Neural cell (in vitro differentiated cells): ENCODE results near the gene STATH. TPM values are rescaled to one million over a fixed set of nuclear protein-coding genes. Genes with fewer than 3 reads are reported as not detected.

Experiments used
- H2AFZ ChIP-seq: fragments of 200-600, 300-800 bp; sonication (generic), shearing (Covaris generic); 2 replicates; pipeline ENCODE4 v1.6.0; 2014; ENCODE audit warnings: low read depth, mild to moderate bottlenecking, antibody characterized with exemption, low read length, moderate library complexity
- H3F3A ChIP-seq: fragments of 200-600 bp; shearing (Covaris generic); 2 replicates; pipeline ENCODE4 v1.6.1; 2016; ENCODE audit warnings: mild to moderate bottlenecking, moderate library complexity, mixed read lengths, antibody characterized with exemption, low read length; ENCODE audit not compliant: insufficient read depth, poor library complexity, severe bottlenecking
- H3K27ac ChIP-seq: fragments of 200-600, 300-800 bp; sonication (generic), shearing (Covaris generic); 2 replicates; pipeline ENCODE4 v1.5.1; 2014; ENCODE audit warnings: mild to moderate bottlenecking, low read length, moderate library complexity
- H3K27me3 ChIP-seq: fragments of 300-800, 200-600 bp; sonication (generic), shearing (Covaris generic); 2 replicates; pipeline ENCODE4 v1.6.0; 2014; ENCODE audit warnings: mild to moderate bottlenecking, low read depth, low read length, moderate library complexity; ENCODE audit not compliant: insufficient read depth
- H3K36me3 ChIP-seq: fragments of 300-800, 200-600 bp; sonication (generic), shearing (Covaris generic); 2 replicates; pipeline ENCODE4 v1.5.1; 2014; ENCODE audit warnings: mild to moderate bottlenecking, antibody characterized with exemption, low read length, moderate library complexity; ENCODE audit not compliant: insufficient read depth
- H3K4me2 ChIP-seq: fragments of 300-800, 200-600 bp; sonication (generic), shearing (Covaris generic); 2 replicates; pipeline ENCODE4 v1.6.0; 2014; ENCODE audit warnings: mild to moderate bottlenecking, low read length
- H3K4me3 ChIP-seq: fragments of 300-800, 200-600 bp; sonication (generic), shearing (Covaris generic); 2 replicates; pipeline ENCODE4 v1.5.1; 2014; ENCODE audit warnings: mild to moderate bottlenecking, low read length, moderate library complexity
- H3K79me2 ChIP-seq: fragments of 200-600 bp; shearing (Covaris generic); replicated peaks from 2 replicates; pipeline ENCODE4 v1.6.0; 2014; ENCODE audit warnings: mild to moderate bottlenecking, low read length, moderate library complexity; ENCODE audit not compliant: insufficient read depth
- H3K9ac ChIP-seq: fragments of 300-800, 200-600 bp; sonication (generic), shearing (Covaris generic); 2 replicates; pipeline ENCODE4 v1.6.1; 2016; ENCODE audit warnings: mild to moderate bottlenecking, low read length, mixed read lengths
- H3K9me2 ChIP-seq: fragments of 200-600 bp; shearing (Covaris generic); 2 replicates; pipeline ENCODE4 v1.6.1; 2016; ENCODE audit warnings: mild to moderate bottlenecking, low read length, mixed read lengths; ENCODE audit not compliant: insufficient read depth
- H3K9me3 ChIP-seq: fragments of 200-600, 300-800 bp; sonication (generic), shearing (Covaris generic); 2 replicates; pipeline ENCODE4 v1.6.1; 2016; ENCODE audit warnings: mild to moderate bottlenecking, mixed run types, low read length, moderate library complexity, mixed read lengths
- H4K20me1 ChIP-seq: fragments of 200-600 bp; shearing (Covaris generic); 2 replicates; pipeline ENCODE4 v1.6.1; 2016; ENCODE audit warnings: mild to moderate bottlenecking, mixed run types; ENCODE audit not compliant: insufficient read depth
- CTCF ChIP-seq: fragments of 450-650 bp; IDR thresholded peaks from 2 replicates; pipeline ENCODE4 v1.5.1; 2014; ENCODE audit warnings: antibody characterized with exemption, mild to moderate bottlenecking, moderate library complexity; ENCODE audit not compliant: poor library complexity, severe bottlenecking
- EP300 ChIP-seq: fragments of 450-650 bp; conservative IDR thresholded peaks from 2 replicates; pipeline ENCODE4 v1.6.1; 2014; ENCODE audit warnings: antibody characterized with exemption, mild to moderate bottlenecking, moderate library complexity; ENCODE audit not compliant: poor library complexity, severe bottlenecking
- EZH2 ChIP-seq: fragments of 200-600, 300-800 bp; shearing (Covaris generic), sonication (generic); IDR thresholded peaks from 2 replicates; pipeline ENCODE4 v1.6.1; 2014; ENCODE audit warnings: antibody characterized with exemption, low read length, borderline replicate concordance, mild to moderate bottlenecking; ENCODE audit not compliant: insufficient read depth, poor library complexity, severe bottlenecking
- MXI1 ChIP-seq: fragments of 450-650 bp; conservative IDR thresholded peaks from 2 replicates; pipeline ENCODE4 v1.6.1; 2014; ENCODE audit warnings: antibody characterized with exemption, mild to moderate bottlenecking; ENCODE audit not compliant: poor library complexity, severe bottlenecking
- POLR2AphosphoS5 ChIP-seq: IDR thresholded peaks from 2 replicates; pipeline ENCODE4 v1.6.1; 2012
- RAD21 ChIP-seq: fragments of 450-650 bp; conservative IDR thresholded peaks from 2 replicates; pipeline ENCODE4 v1.6.1; 2014; ENCODE audit warnings: antibody characterized with exemption, mild to moderate bottlenecking, moderate library complexity
- REST ChIP-seq: IDR thresholded peaks from 2 replicates; pipeline ENCODE4 v1.6.1; 2012; ENCODE audit warnings: borderline replicate concordance
- SMC3 ChIP-seq: fragments of 450-650 bp; conservative IDR thresholded peaks from 2 replicates; pipeline ENCODE4 v1.6.1; 2014; ENCODE audit warnings: antibody characterized with exemption, mild to moderate bottlenecking, moderate library complexity; ENCODE audit not compliant: poor library complexity
- TAF1 ChIP-seq: IDR thresholded peaks from 2 replicates; pipeline ENCODE4 v1.6.1; 2012; ENCODE audit warnings: low read depth
- polyA plus RNA-seq: library from polyadenylated mRNA; depleted of rRNA; stranded (reverse); fragments of >200 nt; gene quantifications from 2 replicates; pipeline ENCODE4 v1.2.3, GENCODE V29; 2014

Gene STATH
- polyA plus RNA-seq, 1 donor from 2014 or later = not detected

DNA sequence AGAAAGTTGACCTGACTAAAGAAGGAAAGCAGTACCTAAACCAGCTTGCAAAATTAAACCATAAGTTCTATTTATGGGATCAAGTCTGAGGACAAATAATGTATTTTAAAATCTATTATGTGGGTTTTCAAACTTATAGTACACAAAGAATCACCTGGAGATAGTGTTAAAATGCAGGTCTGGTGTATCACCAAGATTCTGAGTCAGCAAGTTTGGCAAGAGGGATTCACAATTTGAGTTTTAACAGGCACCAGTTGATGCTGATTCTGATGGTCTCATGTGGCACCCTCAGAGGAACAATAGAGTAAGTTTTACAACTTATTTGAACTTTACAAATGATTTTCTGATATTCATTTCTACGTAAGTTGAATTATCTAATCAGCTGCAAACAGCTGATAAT, 9.1 kb upstream of the STATH start:
- no peaks in the 10 kb centered on the region for H3K79me2 ChIP-seq
- H2AFZ ChIP-seq = no peak overlapping the region
- H3K9me2 ChIP-seq = no peaks in the 10 kb centered on the region
- H3K27me3 ChIP-seq = no peaks in the 10 kb centered on the region
- no peak overlapping the region for H3K4me3 ChIP-seq
- no peaks in the 10 kb centered on the region for H3K9me3 ChIP-seq
- H3K9ac ChIP-seq = no peak overlapping the region
- TF ChIP-seq POLR2AphosphoS5 (no peak), CTCF (no peak), EZH2 (no peak), RAD21 (no peak), TAF1 (no peak), MXI1 (no peak)
- no peak overlapping the region for H3K4me2 ChIP-seq
- no peaks in the 10 kb centered on the region for H3F3A ChIP-seq
- no peaks in the 10 kb centered on the region for H3K36me3 ChIP-seq
- H3K27ac ChIP-seq = no peak overlapping the region
- no peaks in the 10 kb centered on the region for H4K20me1 ChIP-seq

- Histone ChIP-seq H3K4me2 (no peak overlapping the region), H3K36me3 (no peaks in the 10 kb centered on the region), H3K27me3 (no peaks in the 10 kb centered on the region), H4K20me1 (no peaks in the 10 kb centered on the region), H2AFZ (no peak overlapping the region), H3K4me3 (no peak overlapping the region), H3K79me2 (no peaks in the 10 kb centered on the region), H3K27ac (no peak overlapping the region), H3K9me2 (no peaks in the 10 kb centered on the region), H3K9me3 (no peaks in the 10 kb centered on the region), H3K9ac (no peak overlapping the region), H3F3A (no peaks in the 10 kb centered on the region)
- TF ChIP-seq MXI1 (no peak), CTCF (no peak), TAF1 (no peak), EZH2 (no peak), POLR2AphosphoS5 (no peak), SMC3 (no peak), EP300 (no peak), RAD21 (no peak), REST (no peak)
Observed at GRCh38 chr4:69991016-69991415, 4.8 kb upstream of the STATH start.
